WERI-Rb-1 (cell line): ENCODE data around the gene POP5.

Source experiments
- DNase-seq: peaks from one replicate; pipeline ENCODE4 v3.0.0-alpha.2; 2020
- H3K27ac ChIP-seq: fragments of 250-450 bp; sonication (Bioruptor Pico); 2 replicates; pipeline ENCODE4 v1.5.1; 2020; ENCODE audit warnings: mild to moderate bottlenecking, moderate library complexity
- H3K27me3 ChIP-seq: fragments of 250-450 bp; sonication (Bioruptor Pico); 2 replicates; pipeline ENCODE4 v1.5.1; 2021; ENCODE audit warnings: mild to moderate bottlenecking, low read depth, moderate library complexity; ENCODE audit not compliant: insufficient read depth, severe bottlenecking
- H3K36me3 ChIP-seq: fragments of 250-450 bp; sonication (Bioruptor Pico); 2 replicates; pipeline ENCODE4 v1.5.1; 2020; ENCODE audit warnings: mild to moderate bottlenecking, moderate library complexity
- H3K4me3 ChIP-seq: 2 replicates; pipeline ENCODE4 v1.5.1; 2011; ENCODE audit warnings: low read depth, mild to moderate bottlenecking, control low read depth, low read length
- H3K9me3 ChIP-seq: fragments of 250-450 bp; sonication (Bioruptor Pico); 2 replicates; pipeline ENCODE4 v1.5.1; 2021; ENCODE audit warnings: mild to moderate bottlenecking, moderate library complexity; ENCODE audit not compliant: severe bottlenecking
- CTCF ChIP-seq: IDR thresholded peaks from 2 replicates; pipeline ENCODE4 v1.5.1; 2011; ENCODE audit warnings: low read depth, mild to moderate bottlenecking, control low read depth, inconsistent platforms, low read length

The POP5 gene

GRCh38 chr12:120546050-120546386, 35.2 kb downstream of the POP5 start:
- H3K27ac ChIP-seq, result no peak overlapping the region
- no peak for DNase-seq
- H3K9me3 ChIP-seq, result no peaks in the 10 kb centered on the region
- no peak overlapping the region for H3K4me3 ChIP-seq
- no peaks in the 10 kb centered on the region for H3K27me3 ChIP-seq
- peaks cover 74% of the 10 kb centered on the region for H3K36me3 ChIP-seq
- no peak for TF ChIP-seq CTCF

DNA sequence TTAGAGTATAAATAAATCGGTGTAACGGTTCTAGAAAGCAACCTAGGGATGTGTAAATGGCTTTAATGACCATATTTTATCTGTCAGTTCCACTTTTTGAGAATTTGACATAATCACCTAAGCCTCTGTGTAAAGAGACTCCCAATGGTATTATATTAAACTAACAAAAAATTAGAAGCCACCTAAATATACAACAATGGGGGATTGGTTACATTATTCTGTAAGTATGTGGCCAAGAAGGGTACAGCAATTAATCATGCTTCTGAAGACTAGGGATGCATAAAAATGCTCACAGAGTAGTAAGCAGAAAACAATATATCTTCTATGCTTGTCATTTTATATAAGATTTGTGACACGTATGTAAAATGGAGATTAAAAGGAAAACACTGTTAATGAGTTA, 36.5 kb downstream of the POP5 start:
- H3K36me3 ChIP-seq, result peaks cover 72% of the 10 kb centered on the region
- no peak for DNase-seq
- H3K27ac ChIP-seq, result no peak overlapping the region
- TF ChIP-seq CTCF, result no peak
- no peaks in the 10 kb centered on the region for H3K27me3 ChIP-seq
- no peak overlapping the region for H3K4me3 ChIP-seq
- no peaks in the 10 kb centered on the region for H3K9me3 ChIP-seq

- Histone ChIP-seq H3K27ac (no peak overlapping the region), H3K36me3 (peaks cover 68% of the 10 kb centered on the region), H3K9me3 (no peaks in the 10 kb centered on the region), H3K4me3 (no peak overlapping the region), H3K27me3 (no peaks in the 10 kb centered on the region)
- no peak for DNase-seq
- TF ChIP-seq CTCF, result no peak
Measured at GRCh38 chr12:120542166-120542565, 39.0 kb downstream of the POP5 start.

DNA sequence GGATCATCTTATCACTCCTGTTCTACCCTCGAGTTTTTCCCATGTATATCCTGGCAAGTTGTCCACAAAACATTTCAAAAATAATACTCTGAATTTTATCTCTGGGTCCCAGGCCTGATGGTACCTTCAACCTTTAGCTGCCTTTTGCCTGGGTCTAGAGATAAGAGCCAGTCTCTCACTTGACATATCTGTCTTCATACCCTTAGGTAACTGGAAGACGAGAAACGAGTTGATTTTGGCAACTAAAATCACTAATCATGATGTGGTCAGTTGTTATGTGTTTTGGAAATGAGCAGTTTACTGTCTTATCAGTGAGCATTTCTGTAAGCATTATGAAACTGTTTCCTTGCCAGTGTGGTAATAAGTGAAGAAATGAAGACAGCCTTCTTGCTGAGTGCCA, 40.8 kb downstream of the POP5 start:
- H3K27me3 ChIP-seq, result no peaks in the 10 kb centered on the region
- H3K36me3 ChIP-seq, result peaks cover 70% of the 10 kb centered on the region
- H3K9me3 ChIP-seq, result no peaks in the 10 kb centered on the region
- DNase-seq, result no peak
- no peak for TF ChIP-seq CTCF
- no peak overlapping the region for H3K4me3 ChIP-seq
- H3K27ac ChIP-seq, result no peak overlapping the region

DNA sequence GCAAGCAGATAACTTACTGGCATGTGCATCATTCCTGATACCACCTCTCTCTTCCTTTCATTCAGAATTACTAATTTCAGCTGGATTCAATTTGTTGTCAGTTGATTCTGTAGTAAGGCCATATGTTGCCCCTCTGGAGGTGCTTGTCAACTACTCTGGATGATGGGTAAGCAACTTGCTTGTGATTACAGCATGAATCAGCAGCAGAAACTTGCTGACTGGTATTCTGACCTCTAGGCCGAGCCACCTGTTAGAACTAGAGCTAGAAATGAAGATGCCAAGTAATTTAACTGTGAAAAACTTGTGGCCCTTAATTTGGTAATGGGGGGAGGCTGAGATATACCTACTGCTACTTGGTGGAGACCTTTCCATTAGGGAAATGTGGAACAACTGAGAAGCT, 41.9 kb downstream of the POP5 start:
- no peak overlapping the region for H3K4me3 ChIP-seq

More for the DNA sequence above, 41.9 kb downstream of the POP5 start:
- Histone ChIP-seq H3K9me3 (no peaks in the 10 kb centered on the region), H3K27me3 (no peaks in the 10 kb centered on the region), H3K36me3 (peaks cover 70% of the 10 kb centered on the region), H3K27ac (no peak overlapping the region)
- DNase-seq, result no peak
- no peak for TF ChIP-seq CTCF
